ENCODE results near the gene GYG2.
"Not testable (repeated sequence)": the region's sequence is repeated elsewhere in the genome, so short reads cannot be mapped to it uniquely, and the experiment has no call there.

- not testable (repeated sequence) for TF ChIP-seq CTCF, POLR2A, POLR2AphosphoS5 (IDR thresholded peaks at IDR 0.05)
Observed at GRCh38 chrX:2803486-2803885, 25.2 kb upstream of the GYG2 start.

Measured in breast epithelium (tissue), 3 donors.